Measurements from ENCODE around the gene RPP40.
"Not testable (repeated sequence)": the region's sequence is repeated elsewhere in the genome, so short reads cannot be mapped to it uniquely, and the experiment has no call there.

Gene RPP40

DNA sequence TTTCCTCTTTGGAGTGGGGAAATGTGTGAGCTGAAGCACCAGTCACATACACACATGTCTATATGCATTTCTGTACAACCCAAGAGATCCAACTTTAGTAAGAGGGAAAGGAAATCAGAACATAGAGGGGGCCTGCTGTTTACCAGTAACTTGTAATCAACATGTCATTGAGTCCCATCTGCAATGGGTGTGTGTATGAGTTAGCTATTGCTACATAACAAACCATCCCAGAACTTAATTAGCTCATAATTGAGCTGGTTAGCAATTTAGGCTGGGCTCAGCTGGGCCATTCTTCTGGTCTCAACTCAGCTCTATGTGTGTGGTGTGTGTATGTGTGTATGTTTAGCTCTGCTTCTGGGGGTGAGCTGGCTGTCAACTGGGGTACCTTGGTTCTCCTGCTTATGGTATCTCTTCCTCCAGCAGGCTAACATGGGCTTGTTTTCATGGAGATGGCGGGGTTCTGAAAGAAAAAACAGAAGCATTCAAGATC, 10.3 kb upstream of the RPP40 start:
- DNase-seq, result no peak

- no peak for DNase-seq
Observed at GRCh38 chr6:5012519-5012918, 8.7 kb upstream of the RPP40 start.

- DNase-seq, result no peak
Observed at GRCh38 chr6:5011346-5011745, 7.5 kb upstream of the RPP40 start.

DNA sequence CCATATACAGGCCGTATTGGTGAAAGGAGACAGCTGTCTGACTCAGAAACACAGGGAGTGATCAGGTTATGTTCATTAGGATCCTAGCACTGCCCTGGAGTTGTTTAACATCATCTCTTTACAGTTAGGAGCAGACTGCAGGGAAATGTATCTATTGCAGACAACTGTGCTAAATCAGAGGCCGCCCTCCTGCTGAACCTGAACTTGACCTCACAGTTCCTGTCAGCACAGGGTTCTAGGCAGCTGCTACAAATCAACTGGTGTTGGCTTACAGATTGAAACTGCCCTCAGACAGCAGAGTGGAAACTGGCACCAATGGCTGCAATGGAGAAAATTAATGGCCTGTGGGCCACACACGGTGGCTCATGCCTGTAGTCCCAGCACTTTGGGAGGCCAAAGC, 3.7 kb upstream of the RPP40 start:
- DNase-seq, result no peak

DNA sequence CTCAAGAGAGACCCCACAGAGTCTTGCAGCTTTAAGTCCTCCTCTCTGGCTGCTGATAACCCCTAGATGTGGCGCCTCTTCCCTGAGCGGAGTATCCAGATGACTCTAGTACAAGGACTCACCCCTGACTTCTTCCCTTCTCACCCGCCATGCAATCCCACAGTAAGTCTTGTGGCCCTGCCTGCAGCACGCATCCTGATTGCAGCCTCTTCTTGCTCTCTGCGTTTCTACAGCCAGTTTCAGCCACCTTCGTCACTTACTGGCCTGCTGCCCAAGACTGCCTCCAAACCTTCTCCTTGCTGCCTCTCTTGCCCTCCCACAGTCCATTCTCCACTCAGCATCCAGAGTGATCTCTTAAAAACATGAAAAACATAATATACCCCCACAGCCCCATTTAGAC, 2.4 kb upstream of the RPP40 start:
- DNase-seq, result no peak

GRCh38 chr6:5005038-5005433, 1.2 kb upstream of the RPP40 start:
- not testable (repeated sequence) for DNase-seq

GRCh38 chr6:5004373-5005037, 668 bp upstream of the RPP40 start:
- DNase-seq, result no peak

GRCh38 chr6:4999586-4999985, 4.3 kb downstream of the RPP40 start:
- no peak for DNase-seq

DNA sequence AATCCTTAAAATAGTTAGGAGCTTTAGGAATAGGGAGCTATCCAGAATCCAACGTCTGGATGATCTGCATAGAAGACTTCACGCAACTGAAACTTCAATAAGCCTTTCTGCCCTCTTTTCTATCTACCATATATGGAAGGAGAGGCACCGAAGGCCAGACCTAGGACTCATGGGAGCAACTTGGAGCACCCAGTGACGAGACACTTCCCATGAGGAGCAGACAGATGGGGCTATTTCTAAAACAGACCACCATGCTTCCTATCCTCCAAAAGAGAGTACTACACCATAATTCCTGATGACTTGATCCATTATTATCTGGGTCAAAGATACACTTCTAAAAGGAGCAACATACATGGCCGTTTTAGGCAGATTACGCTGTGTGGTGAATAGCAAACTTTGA, 6.0 kb downstream of the RPP40 start:
- DNase-seq, result no peak

- no peak for DNase-seq
Observed at GRCh38 chr6:4994741-4995140, 9.1 kb downstream of the RPP40 start.

- no peak for DNase-seq
Observed at GRCh38 chr6:4987432-4987831, 16.4 kb downstream of the RPP40 start.

- no peak for DNase-seq
Observed at GRCh38 chr6:4986999-4987398, 16.8 kb downstream of the RPP40 start.

DNA sequence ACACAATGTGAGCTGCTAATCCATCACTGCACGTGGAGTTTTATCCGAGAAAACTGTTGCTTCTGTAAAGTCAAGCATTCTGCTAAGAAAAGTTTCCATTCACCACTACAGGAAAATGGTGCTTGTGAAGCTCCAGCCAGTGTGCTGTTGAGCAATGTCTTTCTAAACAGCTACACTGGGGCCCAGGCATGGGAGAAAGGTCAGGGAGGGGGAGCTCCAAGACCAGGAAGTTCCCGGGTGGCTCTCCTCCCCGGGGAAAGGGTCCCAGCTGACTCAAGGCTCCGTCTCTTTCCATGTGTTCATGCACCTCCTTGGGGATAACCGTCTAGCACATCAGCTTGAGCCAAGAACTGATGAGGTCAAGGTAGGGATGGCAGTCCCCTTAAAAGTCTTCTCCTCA, 20.5 kb downstream of the RPP40 start:
- DNase-seq, result no peak

GRCh38 chr6:4981761-4982160, 22.1 kb downstream of the RPP40 start:
- no peak for DNase-seq

GRCh38 chr6:4979426-4979825, 24.4 kb downstream of the RPP40 start:
- no peak for DNase-seq

DNA sequence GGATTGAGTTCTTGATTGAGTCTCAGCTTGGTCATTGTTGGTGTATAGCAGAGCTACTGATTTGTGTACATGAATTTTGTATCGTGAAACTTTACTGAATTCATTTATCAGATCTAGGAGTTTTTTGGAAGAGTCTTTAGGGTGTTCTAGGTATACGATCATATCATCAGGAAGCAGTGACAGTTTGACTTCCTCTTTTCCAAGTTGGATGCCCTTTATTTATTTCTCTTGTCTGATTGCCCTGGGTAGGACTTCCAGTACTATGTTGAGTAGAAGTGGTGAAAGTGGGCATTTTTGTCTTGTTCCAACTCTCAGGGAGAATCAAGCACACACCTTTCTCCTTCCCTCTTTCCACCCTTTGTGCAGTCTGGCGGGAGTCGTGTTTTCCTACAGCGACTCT, 26.4 kb downstream of the RPP40 start:
- DNase-seq, result no peak

- DNase-seq, result no peak
Observed at GRCh38 chr6:4975506-4975905, 28.3 kb downstream of the RPP40 start.

- no peak for DNase-seq
Observed at GRCh38 chr6:4974962-4975361, 28.9 kb downstream of the RPP40 start.

DNA sequence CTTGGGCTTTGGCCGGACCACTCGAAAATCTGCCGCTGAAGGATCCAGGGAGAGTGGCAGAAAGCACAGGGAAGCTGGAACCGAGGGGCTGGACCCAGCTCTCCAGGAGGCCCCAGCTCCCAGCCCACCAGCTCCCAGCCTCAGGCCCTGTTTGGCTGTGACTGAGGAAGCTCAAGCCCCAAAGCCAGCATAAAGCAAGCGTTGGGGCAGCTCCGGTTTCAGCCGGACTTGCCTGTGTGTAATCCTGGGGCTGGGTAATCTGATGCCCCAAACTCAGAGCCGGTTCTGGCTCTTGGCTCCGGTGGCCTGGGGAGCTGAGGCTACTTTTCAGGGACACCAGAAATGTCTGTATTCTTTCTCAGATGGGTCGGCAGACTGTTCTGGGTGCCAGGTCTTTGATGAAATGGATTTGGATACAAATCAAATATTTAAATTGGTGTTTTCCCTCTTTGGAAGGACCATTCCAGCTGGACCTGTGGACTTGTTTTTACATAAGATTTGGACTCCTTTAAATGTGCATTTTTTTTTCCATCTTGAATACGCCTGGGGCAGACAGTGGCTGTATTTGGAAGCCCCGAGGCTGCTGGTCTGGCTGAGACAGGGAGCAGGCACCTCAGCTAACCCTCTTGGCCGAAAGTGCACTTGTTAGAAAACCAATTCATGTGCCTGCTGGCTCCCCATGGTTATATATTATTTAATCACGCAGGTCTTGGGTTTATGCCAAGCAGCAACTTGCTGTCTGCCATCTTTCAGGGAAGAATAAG, 29.7 kb downstream of the RPP40 start:
- no peak for DNase-seq

GRCh38 chr6:4973415-4973814, 30.4 kb downstream of the RPP40 start:
- DNase-seq, result no peak

DNA sequence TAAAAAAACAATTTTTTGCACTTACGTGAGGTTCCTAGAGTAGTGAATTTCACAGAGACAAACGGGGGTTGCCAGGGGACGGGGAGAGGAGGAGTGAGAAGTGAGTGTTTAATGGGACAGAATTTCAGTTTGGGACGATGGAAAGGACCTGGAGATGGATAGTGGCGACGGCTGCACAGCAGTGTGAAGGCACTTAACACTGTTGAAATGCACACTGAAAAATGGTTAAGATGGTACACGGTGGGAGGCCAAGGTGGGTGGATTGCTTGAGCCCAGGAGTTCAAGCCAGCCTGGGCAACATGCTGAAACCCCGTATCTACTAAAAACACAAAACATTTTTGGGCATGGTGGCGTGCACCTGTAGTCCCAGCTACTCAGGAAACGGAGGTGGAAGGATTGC, 31.4 kb downstream of the RPP40 start:
- DNase-seq, result no peak

GRCh38 chr6:4971851-4972250, 32.0 kb downstream of the RPP40 start:
- no peak for DNase-seq

GRCh38 chr6:4970739-4971395, 33.0 kb downstream of the RPP40 start:
- no peak for DNase-seq

All from inflammatory macrophage treated with lipopolysaccharide for 4 hours (primary cell).